IgD-negative memory B cell (primary cell): ENCODE data around the gene DLG2. TPM values are rescaled to one million over a fixed set of nuclear protein-coding genes. Genes with fewer than 3 reads are reported as not detected.
"Not testable (repeated sequence)": the region's sequence is repeated elsewhere in the genome, so short reads cannot be mapped to it uniquely, and the experiment has no call there.

Experiments used
- H3K27ac Mint-ChIP-seq, 3 donors: one replicate each; pipeline ENCODE4 v1.8.0; 2020 to 2022; ENCODE audit warnings: mild to moderate bottlenecking in 3 of 3, mixed read lengths in 3 of 3, moderate library complexity in 1 of 3
- H3K27me3 Mint-ChIP-seq: one replicate; pipeline ENCODE4 v1.8.0; 2021; ENCODE audit warnings: mixed read lengths
- H3K36me3 Mint-ChIP-seq: one replicate; pipeline ENCODE4 v1.8.0; 2020; ENCODE audit warnings: mild to moderate bottlenecking, mixed read lengths
- H3K4me1 Mint-ChIP-seq, 3 donors: one replicate each; pipeline ENCODE4 v1.8.0; 2020 to 2022; ENCODE audit warnings: mixed read lengths in 3 of 3, mild to moderate bottlenecking in 1 of 3
- H3K4me3 Mint-ChIP-seq, 4 donors: one replicate each; pipeline ENCODE4 v1.8.0; 2020 to 2022; ENCODE audit warnings: mild to moderate bottlenecking in 4 of 4, mixed read lengths in 4 of 4, moderate library complexity in 3 of 4
- H3K9me3 Mint-ChIP-seq, 3 donors: one replicate each; pipeline ENCODE4 v1.8.0; 2020 to 2021; ENCODE audit warnings: mixed read lengths in 3 of 3, mild to moderate bottlenecking in 1 of 3
- polyA plus RNA-seq: library from polyadenylated mRNA; unstranded; fragments of 300-500 nt; fragmentation: Illumina TruSeq; gene quantifications from one replicate; pipeline ENCODE4 v1.2.3, GENCODE V29; 2021

DLG2 gene
- polyA plus RNA-seq, 1 donor from 2014 or later, result 2.0 TPM

DNA sequence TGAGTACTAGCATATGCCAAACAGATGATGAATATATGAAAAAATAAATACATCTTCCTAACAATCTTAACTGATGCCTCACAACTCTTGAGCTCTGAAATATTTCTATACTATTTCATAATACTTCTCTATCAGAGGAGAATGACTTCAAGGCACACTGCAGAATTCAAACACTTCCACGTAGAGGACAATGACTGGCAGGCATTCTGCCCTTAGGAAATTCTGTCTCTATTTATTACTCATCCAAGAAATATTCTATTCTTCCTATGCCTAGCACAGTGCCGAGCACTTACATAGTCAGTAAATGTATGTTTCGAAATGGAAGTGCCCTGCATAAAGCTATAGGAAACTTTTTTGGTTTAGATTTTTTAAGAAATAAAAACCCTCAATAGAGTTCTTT is 809.1 kb downstream of the DLG2 start:
- peaks cover 2% of the 10 kb centered on the region for H3K27me3 Mint-ChIP-seq
- no peak overlapping the region for H3K4me3 Mint-ChIP-seq
- H3K4me1 Mint-ChIP-seq, result peaks cover 0 to 2% (median 1%) of the 10 kb centered on the region in 3 donors
- no peak overlapping the region for H3K27ac Mint-ChIP-seq
- no peaks in the 10 kb centered on the region for H3K9me3 Mint-ChIP-seq
- H3K36me3 Mint-ChIP-seq, result no peaks in the 10 kb centered on the region

GRCh38 chr11:84812471-84812969 is 814.6 kb downstream of the DLG2 start:
- Mint-ChIP-seq H3K36me3 (no peaks in the 10 kb centered on the region), H3K9me3 (no peaks in the 10 kb centered on the region), H3K4me3 (no peak overlapping the region), H3K4me1 (peaks cover 0 to 7% (median 2%) of the 10 kb centered on the region in 3 donors), H3K27ac (no peak overlapping the region), H3K27me3 (no peaks in the 10 kb centered on the region)

DNA sequence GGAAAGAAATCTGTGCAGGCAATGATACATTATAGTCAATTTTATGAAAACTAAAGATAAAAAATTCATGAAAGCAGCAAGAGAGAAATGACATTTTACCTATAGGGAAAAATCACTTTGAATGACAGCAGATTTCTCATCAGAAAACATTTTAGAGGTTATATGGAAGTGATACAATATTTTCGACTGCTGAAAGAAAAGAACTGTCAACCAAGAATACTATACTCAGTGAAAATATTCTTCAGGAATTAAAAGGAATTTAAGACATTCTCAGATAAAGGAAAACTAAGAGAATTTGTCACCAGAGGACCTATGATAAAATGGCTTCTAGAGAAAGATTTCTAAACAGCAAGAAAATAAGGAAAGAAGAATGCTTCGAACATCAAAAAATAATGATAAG is 820.8 kb downstream of the DLG2 start:
- Mint-ChIP-seq H3K27ac (no peak overlapping the region), H3K4me3 (no peak overlapping the region), H3K4me1 (no peaks in the 10 kb centered on the region), H3K36me3 (peaks cover 2% of the 10 kb centered on the region), H3K9me3 (peaks cover 2 to 17% (median 9%) of the 10 kb centered on the region in 3 donors), H3K27me3 (no peaks in the 10 kb centered on the region)

DNA sequence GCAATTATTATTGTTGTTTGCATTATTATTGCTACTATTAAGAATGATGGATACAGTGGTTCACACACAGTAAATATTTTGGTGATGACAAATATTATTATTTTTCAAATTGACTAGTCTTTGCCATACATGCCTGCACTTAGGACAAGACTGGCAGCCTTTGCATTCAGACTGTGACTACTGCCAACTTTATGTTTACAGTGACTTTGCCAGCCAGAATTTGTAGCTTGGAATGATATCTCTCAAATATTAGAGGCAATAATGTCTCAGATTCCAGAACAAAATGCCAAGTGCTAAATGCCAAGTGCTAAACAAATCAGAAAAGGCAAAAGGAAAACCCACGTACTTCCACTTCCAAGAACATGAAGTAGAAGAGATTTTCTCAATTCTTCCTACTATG is 823.1 kb downstream of the DLG2 start:
- Mint-ChIP-seq H3K4me3 (no peak overlapping the region), H3K27me3 (no peaks in the 10 kb centered on the region), H3K36me3 (peaks cover 2% of the 10 kb centered on the region), H3K4me1 (no peaks in the 10 kb centered on the region), H3K27ac (no peak overlapping the region), H3K9me3 (peaks cover 2 to 17% (median 9%) of the 10 kb centered on the region in 3 donors)

DNA sequence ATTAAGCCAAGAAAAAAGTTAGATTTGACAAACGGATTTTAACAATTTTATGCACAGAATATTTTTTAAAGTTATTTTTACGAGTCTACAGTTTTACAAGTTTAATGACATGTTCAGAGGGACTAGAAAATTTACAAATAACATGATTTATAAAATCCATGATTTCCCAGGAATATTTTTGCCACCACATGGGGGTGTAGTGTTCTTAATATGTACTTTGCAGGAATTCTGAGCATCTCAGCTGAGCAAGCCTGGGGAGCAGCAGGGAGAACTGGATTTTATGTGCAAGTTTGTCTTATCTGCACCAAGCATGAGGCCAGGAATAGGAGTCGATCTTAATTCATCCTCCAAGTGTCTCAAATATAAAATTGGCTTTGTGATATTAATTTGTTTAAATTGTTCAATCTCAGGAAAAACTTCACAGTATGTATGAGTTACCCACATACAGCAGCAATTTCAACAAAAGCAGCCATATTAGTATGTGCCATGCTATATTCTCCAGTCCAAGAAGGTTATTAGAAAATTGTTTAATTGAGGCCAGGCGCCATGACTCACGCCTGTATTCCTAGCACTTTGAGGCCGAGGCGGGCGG is 826.3 kb downstream of the DLG2 start:
- Mint-ChIP-seq H3K27me3 (no peaks in the 10 kb centered on the region), H3K27ac (no peak overlapping the region), H3K9me3 (peaks cover 0 to 7% (median 6%) of the 10 kb centered on the region in 3 donors), H3K36me3 (peaks cover 2% of the 10 kb centered on the region), H3K4me3 (no peak overlapping the region), H3K4me1 (no peaks in the 10 kb centered on the region)

- Mint-ChIP-seq H3K9me3 (no peaks in the 10 kb centered on the region), H3K36me3 (no peaks in the 10 kb centered on the region), H3K4me1 (no peaks in the 10 kb centered on the region), H3K27ac (no peak overlapping the region), H3K4me3 (no peak overlapping the region), H3K27me3 (no peaks in the 10 kb centered on the region)
Measured at GRCh38 chr11:84799112-84799511, 828.0 kb downstream of the DLG2 start.

GRCh38 chr11:84795698-84796097 is 831.4 kb downstream of the DLG2 start:
- no peaks in the 10 kb centered on the region for H3K36me3 Mint-ChIP-seq
- H3K27ac Mint-ChIP-seq, result no peak overlapping the region
- H3K9me3 Mint-ChIP-seq, result peaks cover 0 to 10% (median 2%) of the 10 kb centered on the region in 3 donors
- H3K4me1 Mint-ChIP-seq, result peaks cover 4 to 6% (median 4%) of the 10 kb centered on the region in 3 donors
- no peaks in the 10 kb centered on the region for H3K27me3 Mint-ChIP-seq
- H3K4me3 Mint-ChIP-seq, result no peak overlapping the region

DNA sequence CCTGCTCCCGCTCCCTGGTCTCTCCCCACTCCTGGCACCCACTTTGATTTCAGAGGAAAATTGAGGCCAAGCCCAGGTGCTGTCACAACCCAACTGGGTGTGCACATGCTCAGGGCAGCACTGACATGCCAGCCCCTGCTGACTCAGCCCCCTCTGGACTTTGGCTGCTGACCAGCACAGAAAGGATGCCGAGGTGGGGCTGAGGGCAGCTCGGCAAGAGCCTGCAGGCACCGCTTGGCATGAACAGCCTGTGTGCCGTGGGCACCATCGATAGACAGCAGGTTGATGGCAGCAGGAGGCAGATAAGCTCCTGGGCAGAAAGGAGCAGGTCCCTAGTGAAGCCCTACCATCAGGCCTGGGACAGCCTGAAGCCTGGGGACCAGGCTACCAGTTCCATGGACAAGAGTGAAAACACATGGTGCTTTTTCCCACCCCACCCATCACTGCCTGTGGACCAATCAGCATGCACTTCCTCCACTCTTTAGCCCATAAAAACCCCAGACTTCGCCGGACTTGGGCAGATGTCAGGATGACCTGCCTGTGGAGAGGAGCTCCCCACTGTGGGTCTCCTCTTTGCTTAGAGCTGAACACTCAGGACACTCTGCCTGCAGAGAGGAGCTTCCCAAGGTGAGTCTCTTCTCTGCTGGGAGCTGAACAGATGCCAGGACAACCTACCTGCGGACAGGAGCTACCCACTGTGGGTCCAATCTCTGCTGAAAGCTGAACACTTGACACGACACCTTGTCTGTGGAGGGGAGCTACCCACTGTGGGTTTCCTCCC is 832.3 kb downstream of the DLG2 start:
- Mint-ChIP-seq H3K27ac (no peak overlapping the region), H3K4me1 (peaks cover 4 to 6% (median 4%) of the 10 kb centered on the region in 3 donors), H3K4me3 (no peak overlapping the region), H3K9me3 (peaks cover 0 to 13% (median 4%) of the 10 kb centered on the region in 3 donors), H3K36me3 (no peaks in the 10 kb centered on the region), H3K27me3 (no peaks in the 10 kb centered on the region)

- H3K4me1 Mint-ChIP-seq, result peaks cover 4 to 11% (median 4%) of the 10 kb centered on the region in 3 donors
- no peak overlapping the region for H3K4me3 Mint-ChIP-seq
- H3K36me3 Mint-ChIP-seq, result no peaks in the 10 kb centered on the region
- H3K9me3 Mint-ChIP-seq, result peaks cover 0 to 13% (median 4%) of the 10 kb centered on the region in 3 donors
- H3K27me3 Mint-ChIP-seq, result no peaks in the 10 kb centered on the region
- no peak overlapping the region for H3K27ac Mint-ChIP-seq
Measured at GRCh38 chr11:84793318-84793717, 833.8 kb downstream of the DLG2 start.

- Mint-ChIP-seq H3K4me3 (no peak overlapping the region), H3K4me1 (peaks cover 4 to 11% (median 4%) of the 10 kb centered on the region in 3 donors), H3K27ac (peak overlapping the region in 1 of 3 donors; percentile 26), H3K36me3 (no peaks in the 10 kb centered on the region), H3K9me3 (peaks cover 0 to 16% (median 4%) of the 10 kb centered on the region in 3 donors), H3K27me3 (no peaks in the 10 kb centered on the region)
Measured at GRCh38 chr11:84790849-84791427, 836.2 kb downstream of the DLG2 start.

- Mint-ChIP-seq H3K4me1 (peaks cover 4 to 11% (median 4%) of the 10 kb centered on the region in 3 donors), H3K27me3 (no peaks in the 10 kb centered on the region), H3K9me3 (peaks cover 0 to 16% (median 4%) of the 10 kb centered on the region in 3 donors), H3K4me3 (no peak overlapping the region), H3K27ac (no peak overlapping the region), H3K36me3 (no peaks in the 10 kb centered on the region)
Measured at GRCh38 chr11:84788220-84788619, 838.9 kb downstream of the DLG2 start.

GRCh38 chr11:84784158-84784557 is 843.0 kb downstream of the DLG2 start:
- not testable (repeated sequence) for H3K36me3 Mint-ChIP-seq, H3K4me3 Mint-ChIP-seq, H3K27me3 Mint-ChIP-seq, H3K27ac Mint-ChIP-seq, H3K4me1 Mint-ChIP-seq, H3K9me3 Mint-ChIP-seq

GRCh38 chr11:84780689-84781293 is 846.4 kb downstream of the DLG2 start:
- no peak overlapping the region for H3K27ac Mint-ChIP-seq
- no peaks in the 10 kb centered on the region for H3K27me3 Mint-ChIP-seq
- no peak overlapping the region for H3K4me3 Mint-ChIP-seq
- no peaks in the 10 kb centered on the region for H3K9me3 Mint-ChIP-seq
- H3K36me3 Mint-ChIP-seq, result no peaks in the 10 kb centered on the region
- H3K4me1 Mint-ChIP-seq, result peaks cover 0 to 3% (median 0%) of the 10 kb centered on the region in 3 donors

GRCh38 chr11:84775503-84775902 is 851.6 kb downstream of the DLG2 start:
- H3K27me3 Mint-ChIP-seq, result no peaks in the 10 kb centered on the region
- H3K4me3 Mint-ChIP-seq, result no peak overlapping the region
- no peak overlapping the region for H3K27ac Mint-ChIP-seq
- no peaks in the 10 kb centered on the region for H3K36me3 Mint-ChIP-seq
- H3K9me3 Mint-ChIP-seq, result peaks cover 0 to 9% (median 3%) of the 10 kb centered on the region in 3 donors
- no peaks in the 10 kb centered on the region for H3K4me1 Mint-ChIP-seq

DNA sequence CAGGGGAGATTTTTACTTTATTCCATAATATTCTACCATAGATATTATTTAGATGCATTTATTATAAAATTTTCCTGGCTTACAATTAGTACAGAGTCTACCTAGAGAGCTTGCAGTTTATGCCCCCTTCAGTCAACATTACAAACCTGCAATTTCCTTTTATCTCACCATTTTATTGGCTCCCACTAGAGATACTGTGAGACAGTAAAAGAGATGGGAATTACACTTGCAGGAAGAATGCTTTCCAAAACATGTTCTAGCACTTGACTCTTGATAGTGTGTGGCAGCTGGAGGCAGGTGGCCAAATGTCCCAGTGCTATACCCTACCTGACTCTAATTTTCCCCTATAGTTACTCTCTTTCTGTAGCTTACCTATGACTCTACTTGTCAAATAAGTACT is 863.2 kb downstream of the DLG2 start:
- H3K9me3 Mint-ChIP-seq, result peaks cover 0 to 2% (median 0%) of the 10 kb centered on the region in 3 donors

More for the DNA sequence above, 863.2 kb downstream of the DLG2 start:
- Mint-ChIP-seq H3K27ac (no peak overlapping the region), H3K36me3 (no peaks in the 10 kb centered on the region), H3K27me3 (no peaks in the 10 kb centered on the region), H3K4me1 (no peaks in the 10 kb centered on the region), H3K4me3 (no peak overlapping the region)
